Measurements from ENCODE around the gene RALGPS1. TPM values are rescaled to one million over a fixed set of nuclear protein-coding genes. Genes with fewer than 3 reads are reported as not detected.

RALGPS1 gene
- total RNA-seq, 2 experiments from 2014 or later = 2.5 to 4.1 TPM

DNA sequence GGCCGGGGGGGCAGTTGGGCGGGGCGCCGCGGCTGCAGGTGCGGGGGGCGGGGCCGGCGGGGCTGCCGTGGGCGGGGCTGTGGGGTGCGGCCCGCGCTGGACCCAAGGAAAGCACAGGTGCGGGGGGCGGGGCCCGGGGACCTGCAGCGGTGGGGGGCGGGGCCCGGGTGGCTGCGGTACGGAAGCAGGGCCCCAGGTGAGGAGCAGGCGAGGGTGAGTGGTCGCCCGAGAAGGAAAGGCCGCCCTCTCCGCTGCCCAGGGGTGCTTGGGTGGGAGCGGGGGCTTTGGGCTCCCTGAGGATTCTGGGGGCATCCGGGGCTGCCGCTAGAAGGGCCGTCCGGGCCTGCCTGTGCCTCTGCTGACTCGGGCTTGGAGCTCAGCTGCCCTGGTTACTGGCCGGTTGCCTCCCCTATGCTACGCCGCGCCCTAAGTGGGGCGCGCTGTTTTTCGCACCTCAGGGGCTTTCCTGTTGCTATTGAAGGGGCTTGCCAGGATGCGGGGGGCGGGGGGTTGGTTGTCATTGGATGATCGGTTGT, 767 bp downstream of the RALGPS1 start:
- POLR2A ChIA-PET = interaction anchor here (0.6 kb wide), 1 partner anchor 13 kb away, joined by 4 read pairs; no protein-coding TSS in a partner anchor
- Mint-ChIP-seq H3K36me3 (ENCODE audit: low read depth) (no peaks in the 10 kb centered on the region), H3K4me3 (peak overlapping the region; percentile 63), H3K9me3 (ENCODE audit: insufficient read depth) (no peaks in the 10 kb centered on the region), H3K27ac (no peak overlapping the region), H3K27me3 (ENCODE audit: low read depth) (peaks cover 17% of the 10 kb centered on the region), H3K4me1 (ENCODE audit: low read depth) (peaks cover 10% of the 10 kb centered on the region)
- ATAC-seq (peak; percentile 6), DNase-seq (peak; percentile 40)
- CTCF ChIA-PET = interaction anchor here (1.0 kb wide), 2 partner anchors 110 to 134 kb away, joined by 4 read pairs; no protein-coding TSS in a partner anchor

DNA sequence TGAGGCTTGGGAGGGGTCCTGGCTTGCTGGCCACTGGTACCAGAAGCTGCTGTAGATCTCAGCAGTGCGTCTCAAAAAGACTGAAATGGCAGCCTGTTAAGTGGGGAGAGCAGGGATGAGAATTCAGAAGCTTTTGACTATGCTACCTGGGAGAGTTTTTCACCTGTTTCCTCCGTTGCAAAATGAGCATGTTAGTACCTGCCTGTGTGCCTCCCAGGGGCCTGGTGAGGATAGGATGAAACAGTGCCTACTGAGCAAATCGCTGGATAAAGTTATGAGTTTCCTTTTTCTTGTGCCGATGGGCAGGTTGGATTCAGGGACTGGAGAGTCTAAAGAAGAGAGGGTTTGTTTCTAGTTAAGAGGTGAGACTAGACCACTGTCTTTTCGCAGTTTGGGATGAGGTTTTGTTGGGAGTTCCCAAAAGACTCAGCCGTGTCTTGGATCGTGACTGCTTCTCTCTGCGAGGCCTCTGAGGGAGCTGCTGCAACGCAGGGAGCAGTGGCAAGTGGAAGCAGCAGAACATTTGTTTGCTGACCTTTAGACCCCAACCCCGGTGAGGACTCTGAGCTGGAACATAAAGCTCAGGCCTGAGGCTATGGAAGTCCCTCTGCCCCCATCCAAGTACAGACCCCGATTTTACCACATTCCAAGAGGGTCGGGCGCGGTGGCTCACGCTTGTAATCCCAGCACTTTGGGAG, 1.4 kb downstream of the RALGPS1 start:
- Mint-ChIP-seq H3K4me1 (ENCODE audit: low read depth) (peaks cover 10% of the 10 kb centered on the region), H3K36me3 (ENCODE audit: low read depth) (no peaks in the 10 kb centered on the region), H3K4me3 (peak overlapping the region; percentile 63), H3K27me3 (ENCODE audit: low read depth) (peaks cover 17% of the 10 kb centered on the region), H3K27ac (no peak overlapping the region), H3K9me3 (ENCODE audit: insufficient read depth) (no peaks in the 10 kb centered on the region)
- POLR2A ChIA-PET = interaction anchor here (0.6 kb wide), 2 partner anchors 12 to 1704 kb away, joined by 3 to 4 read pairs; no protein-coding TSS in a partner anchor
- CTCF ChIA-PET = no interaction called here
- ATAC-seq (no peak), DNase-seq (no peak)

DNA sequence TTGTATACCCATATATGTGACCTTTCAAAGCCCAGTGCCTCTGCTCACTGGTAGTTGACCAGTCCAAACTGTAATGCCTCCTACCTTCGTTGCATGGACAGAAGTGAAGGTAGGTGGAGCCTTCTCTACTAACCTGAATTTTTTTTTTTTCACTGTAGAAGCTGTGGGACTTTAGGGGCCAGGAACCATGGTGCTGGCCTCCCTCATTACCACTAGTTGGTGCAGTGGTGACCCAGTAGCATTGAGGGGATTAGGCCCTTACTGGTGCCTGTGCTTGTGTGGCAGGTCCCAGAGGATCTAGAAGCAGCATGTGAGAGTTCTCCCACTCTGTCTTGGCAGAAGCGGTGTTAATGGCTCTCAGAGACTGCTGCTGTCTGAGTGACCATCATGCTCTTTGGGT, 2.3 kb downstream of the RALGPS1 start:
- POLR2A ChIA-PET = interaction anchor here (0.6 kb wide), 1 partner anchor 1703 kb away, joined by 3 read pairs; no protein-coding TSS in a partner anchor
- Mint-ChIP-seq H3K4me3 (no peak overlapping the region), H3K27me3 (ENCODE audit: low read depth) (peaks cover 16% of the 10 kb centered on the region), H3K36me3 (ENCODE audit: low read depth) (no peaks in the 10 kb centered on the region), H3K4me1 (ENCODE audit: low read depth) (peaks cover 10% of the 10 kb centered on the region), H3K27ac (no peak overlapping the region), H3K9me3 (ENCODE audit: insufficient read depth) (no peaks in the 10 kb centered on the region)
- ATAC-seq (no peak), DNase-seq (no peak)
- CTCF ChIA-PET = interaction anchor here (1.4 kb wide), 1 partner anchor 18 kb away, joined by 3 read pairs; no protein-coding TSS in a partner anchor

DNA sequence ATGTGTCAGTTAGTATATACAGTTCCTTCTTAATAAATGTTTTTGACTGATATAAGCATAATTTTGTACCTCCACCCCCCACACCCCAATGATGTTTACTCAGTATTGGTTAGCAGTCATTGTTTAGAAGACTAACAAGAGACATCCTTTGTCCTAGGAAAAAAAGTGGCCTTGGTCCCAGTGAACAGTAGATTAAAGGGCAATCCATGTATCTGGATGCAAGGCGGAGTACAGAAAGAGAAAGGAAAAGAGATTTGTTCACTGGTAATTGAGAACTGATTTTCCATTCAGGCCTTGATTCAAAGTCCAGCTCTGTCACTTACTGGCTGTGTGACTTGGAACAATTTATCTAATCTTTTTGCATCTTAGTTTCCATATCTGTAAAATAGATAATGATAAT, 4.6 kb downstream of the RALGPS1 start:
- Mint-ChIP-seq H3K4me1 (ENCODE audit: low read depth) (peaks cover 9% of the 10 kb centered on the region), H3K27me3 (ENCODE audit: low read depth) (peaks cover 7% of the 10 kb centered on the region), H3K4me3 (no peak overlapping the region), H3K27ac (no peak overlapping the region), H3K9me3 (ENCODE audit: insufficient read depth) (no peaks in the 10 kb centered on the region), H3K36me3 (ENCODE audit: low read depth) (no peaks in the 10 kb centered on the region)
- CTCF ChIA-PET = no interaction called here
- POLR2A ChIA-PET = no interaction called here
- DNase-seq = no peak
- no peak for ATAC-seq

- POLR2A ChIA-PET = no interaction called here
- Mint-ChIP-seq H3K27me3 (ENCODE audit: low read depth) (peaks cover 3% of the 10 kb centered on the region), H3K9me3 (ENCODE audit: insufficient read depth) (no peaks in the 10 kb centered on the region), H3K4me1 (ENCODE audit: low read depth) (no peaks in the 10 kb centered on the region), H3K36me3 (ENCODE audit: low read depth) (no peaks in the 10 kb centered on the region), H3K27ac (no peak overlapping the region), H3K4me3 (no peak overlapping the region)
- DNase-seq = no peak
- CTCF ChIA-PET = interaction anchor here (2.1 kb wide), 1 partner anchor 16 kb away, joined by 11 read pairs; no protein-coding TSS in a partner anchor
- ATAC-seq = no peak
Measured at GRCh38 chr9:126925876-126926275, 11.3 kb downstream of the RALGPS1 start.

DNA sequence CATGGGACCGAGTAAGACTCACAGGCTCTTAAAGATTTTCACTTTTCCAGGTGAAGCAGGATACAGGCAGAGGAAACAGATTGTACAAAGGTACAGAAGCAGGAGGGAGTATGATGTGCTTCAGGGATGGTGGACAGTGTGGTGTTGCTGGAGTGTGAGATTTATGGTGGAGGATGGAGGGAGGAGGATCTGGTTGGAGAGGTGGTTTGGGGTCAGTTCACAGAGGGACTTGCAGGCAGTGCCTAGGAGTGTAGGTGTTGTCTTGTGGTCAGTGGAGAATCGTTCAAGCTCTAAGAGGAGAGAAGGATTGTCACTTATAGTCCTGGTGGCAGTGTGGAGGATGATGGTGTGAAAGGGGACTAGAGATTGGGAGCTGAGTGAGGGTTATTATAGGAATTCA, 11.8 kb downstream of the RALGPS1 start:
- ATAC-seq = no peak
- Mint-ChIP-seq H3K27ac (no peak overlapping the region), H3K4me3 (no peak overlapping the region), H3K27me3 (ENCODE audit: low read depth) (peaks cover 6% of the 10 kb centered on the region), H3K9me3 (ENCODE audit: insufficient read depth) (no peaks in the 10 kb centered on the region), H3K36me3 (ENCODE audit: low read depth) (no peaks in the 10 kb centered on the region), H3K4me1 (ENCODE audit: low read depth) (no peaks in the 10 kb centered on the region)
- DNase-seq = no peak
- CTCF ChIA-PET = interaction anchor here (2.1 kb wide), 1 partner anchor 15 kb away, joined by 11 read pairs; no protein-coding TSS in a partner anchor
- POLR2A ChIA-PET = no interaction called here

GRCh38 chr9:126927419-126927818, 12.8 kb downstream of the RALGPS1 start:
- ATAC-seq = no peak
- ChIA-PET POLR2A (no interaction called here), CTCF (no interaction called here)
- Mint-ChIP-seq H3K4me1 (ENCODE audit: low read depth) (no peaks in the 10 kb centered on the region), H3K27me3 (ENCODE audit: low read depth) (peaks cover 7% of the 10 kb centered on the region), H3K4me3 (no peak overlapping the region), H3K27ac (no peak overlapping the region), H3K36me3 (ENCODE audit: low read depth) (no peaks in the 10 kb centered on the region), H3K9me3 (ENCODE audit: insufficient read depth) (no peaks in the 10 kb centered on the region)
- DNase-seq = no peak

DNA sequence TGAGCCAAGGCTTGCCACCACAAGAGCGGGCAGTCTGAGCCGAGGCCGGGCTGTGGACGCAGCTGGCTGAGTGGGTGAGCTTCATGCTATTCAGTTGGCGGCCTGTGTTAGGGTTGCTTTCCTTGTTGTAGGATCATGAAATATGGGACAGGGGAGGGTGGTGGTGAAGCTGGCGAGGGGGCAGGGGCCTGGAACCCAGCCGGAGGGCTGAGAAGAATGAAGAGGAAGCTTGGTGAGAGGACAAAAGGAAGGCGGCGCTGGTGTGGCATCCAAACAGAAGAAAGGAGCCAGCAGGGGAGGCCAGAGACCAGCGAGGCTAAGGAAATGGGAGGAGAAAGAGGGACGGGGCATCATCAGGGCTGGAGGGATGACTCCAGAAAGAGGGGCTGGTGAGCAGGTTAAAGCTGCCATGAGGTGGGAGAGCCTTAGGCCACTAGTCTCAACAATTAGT, 18.3 kb downstream of the RALGPS1 start:
- DNase-seq (no peak), ATAC-seq (no peak)
- H3K36me3 Mint-ChIP-seq (ENCODE audit: low read depth) = no peaks in the 10 kb centered on the region
- peaks cover 15% of the 10 kb centered on the region for H3K4me1 Mint-ChIP-seq (ENCODE audit: low read depth)
- POLR2A ChIA-PET = no interaction called here
- CTCF ChIA-PET = no interaction called here
- no peak overlapping the region for H3K4me3 Mint-ChIP-seq
- no peak overlapping the region for H3K27ac Mint-ChIP-seq
- peaks cover 19% of the 10 kb centered on the region for H3K27me3 Mint-ChIP-seq (ENCODE audit: low read depth)
- H3K9me3 Mint-ChIP-seq (ENCODE audit: insufficient read depth) = no peaks in the 10 kb centered on the region

- ATAC-seq (no peak), DNase-seq (no peak)
- H3K27me3 Mint-ChIP-seq (ENCODE audit: low read depth) = peaks cover 20% of the 10 kb centered on the region
- no peaks in the 10 kb centered on the region for H3K9me3 Mint-ChIP-seq (ENCODE audit: insufficient read depth)
- ChIA-PET POLR2A (no interaction called here), CTCF (interaction anchor here (1.0 kb wide), 1 partner anchor 13 kb away, joined by 3 read pairs; no protein-coding TSS in a partner anchor)
- H3K4me3 Mint-ChIP-seq = no peak overlapping the region
- H3K4me1 Mint-ChIP-seq (ENCODE audit: low read depth) = peaks cover 15% of the 10 kb centered on the region
- no peak overlapping the region for H3K27ac Mint-ChIP-seq
- no peaks in the 10 kb centered on the region for H3K36me3 Mint-ChIP-seq (ENCODE audit: low read depth)
Measured at GRCh38 chr9:126933334-126933980, 18.9 kb downstream of the RALGPS1 start.

GRCh38 chr9:126934441-126934840, 19.9 kb downstream of the RALGPS1 start:
- no peak for ATAC-seq
- ChIA-PET POLR2A (no interaction called here), CTCF (interaction anchor here (0.6 to 1.5 kb wide), 8 partner anchors 13 to 503 kb away, joined by 3 to 7 read pairs (median 3); no protein-coding TSS in a partner anchor)
- H3K27me3 Mint-ChIP-seq (ENCODE audit: low read depth) = peaks cover 17% of the 10 kb centered on the region
- H3K4me3 Mint-ChIP-seq = no peak overlapping the region
- H3K9me3 Mint-ChIP-seq (ENCODE audit: insufficient read depth) = no peaks in the 10 kb centered on the region
- no peak for DNase-seq
- H3K27ac Mint-ChIP-seq = no peak overlapping the region
- no peaks in the 10 kb centered on the region for H3K36me3 Mint-ChIP-seq (ENCODE audit: low read depth)
- H3K4me1 Mint-ChIP-seq (ENCODE audit: low read depth) = peaks cover 15% of the 10 kb centered on the region

DNA sequence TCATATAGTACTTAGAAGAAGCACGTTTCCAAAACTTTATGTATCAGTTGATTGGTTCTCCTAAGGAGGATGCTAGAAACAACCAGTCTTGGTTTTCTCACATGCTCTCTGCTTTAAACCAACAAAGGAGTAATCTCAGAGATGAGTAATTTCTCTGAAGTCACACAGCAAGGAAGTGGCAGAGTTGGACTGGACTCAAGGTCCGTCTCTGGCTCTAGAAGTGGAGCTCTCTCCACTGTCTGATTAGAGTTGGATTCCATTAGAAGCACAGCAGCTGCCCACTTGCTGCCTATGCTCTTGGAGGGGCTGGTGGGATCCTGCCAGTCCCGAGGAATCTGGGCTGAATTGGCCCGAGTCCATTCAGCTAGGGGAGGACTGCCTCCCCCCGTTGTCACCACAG, 21.0 kb downstream of the RALGPS1 start:
- Mint-ChIP-seq H3K27me3 (ENCODE audit: low read depth) (peaks cover 19% of the 10 kb centered on the region), H3K4me3 (no peak overlapping the region), H3K4me1 (ENCODE audit: low read depth) (peaks cover 17% of the 10 kb centered on the region), H3K27ac (no peak overlapping the region), H3K9me3 (ENCODE audit: insufficient read depth) (no peaks in the 10 kb centered on the region), H3K36me3 (ENCODE audit: low read depth) (no peaks in the 10 kb centered on the region)
- POLR2A ChIA-PET = no interaction called here
- CTCF ChIA-PET = interaction anchor here (1.5 kb wide), 4 partner anchors 18 to 501 kb away, joined by 3 to 7 read pairs (median 4); no protein-coding TSS in a partner anchor
- ATAC-seq (no peak), DNase-seq (no peak)

DNA sequence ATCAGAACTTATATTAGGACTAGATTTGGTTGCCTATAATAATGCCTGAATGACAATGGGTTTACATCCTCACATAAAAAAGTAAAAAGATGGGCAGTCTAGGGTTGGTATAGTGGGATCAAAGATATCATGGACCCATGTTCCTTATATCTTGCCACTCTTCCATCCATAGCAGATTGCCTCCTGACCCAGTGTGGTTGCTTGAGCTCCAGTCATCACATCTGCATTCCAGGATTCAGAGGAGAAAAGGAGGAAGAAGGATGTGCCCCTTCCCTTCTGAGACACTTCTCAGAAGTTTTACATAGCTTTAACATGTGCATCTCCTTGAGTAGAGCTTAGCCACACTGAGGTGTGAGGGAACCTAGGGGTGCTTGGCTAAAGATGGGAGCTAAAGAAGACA, 22.9 kb downstream of the RALGPS1 start:
- no peaks in the 10 kb centered on the region for H3K9me3 Mint-ChIP-seq (ENCODE audit: insufficient read depth)
- POLR2A ChIA-PET = no interaction called here
- DNase-seq = no peak
- CTCF ChIA-PET = interaction anchor here (1.1 to 1.4 kb wide), 2 partner anchors 10 to 261 kb away, joined by 3 to 5 read pairs; no protein-coding TSS in a partner anchor
- no peak overlapping the region for H3K27ac Mint-ChIP-seq
- peaks cover 19% of the 10 kb centered on the region for H3K4me1 Mint-ChIP-seq (ENCODE audit: low read depth)
- H3K36me3 Mint-ChIP-seq (ENCODE audit: low read depth) = no peaks in the 10 kb centered on the region
- peaks cover 22% of the 10 kb centered on the region for H3K27me3 Mint-ChIP-seq (ENCODE audit: low read depth)
- no peak overlapping the region for H3K4me3 Mint-ChIP-seq
- ATAC-seq = no peak

Data from activated CD8-positive, alpha-beta T cell treated with anti-CD3 and anti-CD28 coated beads, Interleukin-2, amount 10 ng/mL, durations not matched to agents 7 days and 5 days (primary cell).